OCI-M1 (cell line): ENCODE data around the gene ARMC6.
"Not testable (repeated sequence)": the region's sequence is repeated elsewhere in the genome, so short reads cannot be mapped to it uniquely, and the experiment has no call there.

Experiments
- DNase-seq: peaks from one replicate; lab custom pipeline; 2025; lab: John Stamatoyannopoulos, UW

The ARMC6 gene

GRCh38 chr19:19022380-19022961, 10.9 kb upstream of the ARMC6 start:
- no peak for DNase-seq

DNA sequence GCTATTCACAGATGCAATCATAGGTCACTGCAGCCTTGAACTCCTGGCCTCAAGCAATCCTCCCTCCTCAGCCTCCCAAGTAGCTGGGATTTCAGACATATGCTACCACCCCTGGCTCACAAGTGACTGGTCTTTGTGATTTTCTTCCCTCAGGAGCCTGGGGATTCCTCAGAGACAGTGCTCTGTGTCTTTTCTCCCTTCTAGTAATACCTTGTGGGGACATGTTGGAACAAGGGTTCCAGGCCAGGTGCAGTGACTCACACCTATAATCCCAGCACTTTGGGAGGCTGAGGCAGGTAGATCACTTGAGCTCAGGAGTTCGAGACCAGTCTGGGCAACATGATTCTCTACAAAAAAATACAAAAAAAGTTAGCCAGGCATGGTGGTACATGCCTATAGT, 10.0 kb upstream of the ARMC6 start:
- DNase-seq = not testable (repeated sequence)

DNA sequence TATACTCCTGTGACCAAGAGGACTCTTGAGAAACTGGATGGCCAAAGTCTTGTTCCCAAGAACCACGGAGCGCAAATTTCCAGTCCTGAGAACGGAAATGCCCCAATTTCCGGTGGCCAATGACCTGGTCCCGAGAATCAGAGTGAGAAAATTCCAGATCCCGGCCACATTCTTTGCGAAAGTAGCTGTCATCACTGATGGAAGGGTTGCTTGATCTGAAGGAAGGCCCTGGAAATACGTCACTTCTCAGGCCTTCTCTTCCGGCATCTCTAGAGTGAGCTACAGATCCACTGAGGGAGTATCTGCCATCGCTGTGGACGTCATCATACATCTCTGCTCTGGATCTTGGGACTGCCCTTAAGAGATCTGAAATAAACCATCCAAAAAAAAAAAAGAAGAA, 7.5 kb upstream of the ARMC6 start:
- no peak for DNase-seq

GRCh38 chr19:19026299-19026971, 7.0 kb upstream of the ARMC6 start:
- no peak for DNase-seq

GRCh38 chr19:19027228-19027627, 6.2 kb upstream of the ARMC6 start:
- DNase-seq = no peak

DNA sequence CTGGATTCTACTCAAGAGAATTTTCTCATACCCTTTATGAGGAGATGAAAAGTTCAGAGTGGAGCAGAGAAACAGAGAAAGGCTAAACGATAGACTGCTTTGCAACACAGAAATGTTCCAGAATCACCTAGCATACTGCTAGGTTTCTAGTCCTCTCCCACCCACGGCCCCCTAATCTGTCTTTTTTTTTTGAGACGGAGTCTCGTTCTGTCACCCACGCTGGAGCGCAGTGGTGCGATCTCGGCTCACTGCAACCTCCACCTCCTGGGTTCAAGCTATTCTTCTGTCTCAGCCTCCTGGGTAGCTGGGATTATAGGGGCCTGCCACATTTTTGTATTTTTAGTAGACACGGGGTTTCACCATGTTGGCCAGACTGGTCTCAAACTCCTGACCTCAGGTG, 4.9 kb upstream of the ARMC6 start:
- no peak for DNase-seq

DNA sequence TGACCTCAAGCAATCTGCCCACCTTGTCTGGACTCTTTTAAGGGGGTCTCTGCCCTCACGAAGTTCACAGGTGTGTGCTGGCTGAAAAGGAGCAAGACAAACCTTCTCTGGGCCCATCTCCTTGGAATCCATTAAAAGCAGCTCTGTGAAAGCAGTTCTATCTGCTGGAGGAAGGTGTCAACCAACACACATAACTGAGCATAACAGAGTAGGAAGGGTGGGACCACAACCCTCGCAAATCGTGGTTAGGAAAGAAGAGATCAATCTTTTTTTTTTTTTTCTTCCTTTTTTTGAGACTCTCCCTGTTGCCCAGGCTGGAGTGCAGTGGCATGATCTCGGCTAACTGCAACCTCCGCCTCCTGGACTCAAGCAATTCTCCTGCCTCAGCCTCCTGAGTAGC, 1.5 kb upstream of the ARMC6 start:
- DNase-seq = no peak

- DNase-seq = peak; percentile 95
Measured at GRCh38 chr19:19032420-19033175, 805 bp upstream of the ARMC6 start.

- DNase-seq = no peak
Measured at GRCh38 chr19:19033176-19033425, 302 bp upstream of the ARMC6 start.

- peak; percentile 96 for DNase-seq
Measured at GRCh38 chr19:19034204-19034624, 811 bp downstream of the ARMC6 start.

- DNase-seq = no peak
Measured at GRCh38 chr19:19039901-19040300, 6.5 kb downstream of the ARMC6 start.

GRCh38 chr19:19040417-19040816, 7.0 kb downstream of the ARMC6 start:
- DNase-seq = no peak

DNA sequence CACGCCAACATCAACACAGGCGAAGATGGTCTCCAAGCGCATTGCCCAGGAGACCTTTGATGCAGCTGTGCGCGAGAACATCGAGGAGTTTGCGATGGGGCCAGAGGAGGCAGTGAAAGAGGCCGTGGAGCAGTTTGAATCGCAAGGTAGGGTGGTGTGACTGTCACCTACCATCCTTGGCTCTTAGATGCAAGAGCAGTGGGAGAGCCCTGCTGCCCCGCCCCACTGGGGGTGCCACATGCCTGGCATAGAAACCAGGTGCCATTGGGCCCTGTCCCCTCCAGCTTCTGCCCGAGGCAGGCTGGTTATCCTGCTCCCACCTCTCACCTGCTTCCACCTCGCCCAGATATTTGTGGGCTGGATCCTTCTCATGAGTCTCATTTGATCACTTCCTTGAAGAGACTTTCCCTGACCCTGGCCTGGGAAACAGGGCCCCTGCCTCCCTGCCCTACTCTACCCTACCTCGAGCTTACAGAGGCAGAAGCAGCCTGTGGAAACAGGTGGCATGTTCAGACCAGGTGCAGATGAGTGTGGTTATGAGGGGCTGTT, 9.4 kb downstream of the ARMC6 start:
- DNase-seq = no peak

DNA sequence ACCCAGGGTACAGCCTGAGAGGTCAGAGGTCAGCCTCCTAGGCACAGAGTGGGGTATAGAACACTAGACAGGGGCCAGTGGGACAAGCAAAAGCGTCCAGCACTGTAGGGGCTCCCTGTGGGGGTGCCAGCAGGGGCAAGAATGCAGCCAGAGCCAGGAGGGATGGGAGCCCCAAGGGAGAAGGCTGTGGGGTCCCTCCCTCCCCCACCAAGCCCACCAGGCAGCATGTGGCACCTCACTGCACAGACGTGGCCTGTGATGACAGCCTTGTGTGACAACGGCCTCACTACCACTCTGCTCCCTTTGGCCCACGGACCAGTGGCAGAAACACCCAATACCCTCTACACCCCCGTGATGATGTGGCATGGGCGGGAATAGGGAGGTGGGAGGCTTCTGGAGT, 10.1 kb downstream of the ARMC6 start:
- no peak for DNase-seq

DNA sequence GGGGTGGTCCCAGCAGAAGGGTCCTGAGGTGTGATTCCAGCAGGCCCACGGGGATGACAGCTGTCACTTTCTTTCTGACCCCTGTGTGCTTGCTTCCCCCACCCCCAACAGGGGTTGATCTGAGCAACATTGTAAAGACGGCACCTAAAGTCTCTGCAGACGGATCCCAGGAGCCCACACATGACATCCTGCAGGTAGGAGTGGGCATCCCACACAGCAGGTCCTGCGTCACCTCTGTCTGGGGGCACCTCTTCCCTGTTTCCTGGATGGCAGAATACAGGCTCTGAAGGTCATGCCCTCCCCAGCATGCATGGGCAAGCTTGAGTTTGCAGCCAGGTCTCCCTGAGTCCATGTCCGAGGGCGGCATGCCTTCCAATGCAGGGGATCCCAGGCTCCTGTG, 10.5 kb downstream of the ARMC6 start:
- no peak for DNase-seq

DNA sequence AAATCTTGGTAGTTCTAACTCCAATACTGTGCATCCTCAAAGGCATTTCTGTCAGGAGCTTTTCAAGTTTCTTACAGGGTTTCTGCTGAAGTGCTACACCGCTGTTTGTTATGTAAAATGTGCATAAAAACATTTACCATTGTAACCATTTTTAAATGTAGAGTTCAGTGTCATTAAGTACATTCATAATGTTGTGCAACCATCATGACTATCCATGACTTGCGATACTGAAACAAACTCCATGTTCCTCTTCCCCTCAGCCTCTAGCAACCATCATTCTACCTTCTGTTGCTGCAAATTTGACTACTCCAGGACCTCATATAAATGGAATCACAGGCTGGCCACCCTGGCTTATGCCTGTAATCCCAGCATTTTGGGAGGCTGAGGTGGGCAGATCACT, 16.0 kb downstream of the ARMC6 start:
- no peak for DNase-seq

DNA sequence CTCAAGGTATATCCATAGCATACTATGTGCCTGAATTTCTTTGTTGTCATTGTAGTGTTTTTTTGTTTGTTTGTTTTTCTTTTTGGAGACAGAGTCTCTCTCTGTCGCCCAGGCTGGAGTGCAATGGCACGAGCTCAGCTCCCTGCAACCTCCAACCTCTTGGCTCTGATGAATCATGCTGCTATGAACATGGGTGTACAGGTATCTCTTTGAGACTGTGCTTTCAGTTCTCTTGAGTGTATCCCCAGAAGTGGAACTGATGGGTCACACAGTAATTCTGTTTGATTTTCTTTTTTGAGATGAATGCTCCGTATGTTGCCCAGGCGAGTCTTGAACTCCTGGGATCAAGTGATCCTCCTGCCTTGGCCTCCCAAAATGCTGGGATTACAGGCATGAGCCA, 16.7 kb downstream of the ARMC6 start:
- no peak for DNase-seq

- DNase-seq = no peak
Measured at GRCh38 chr19:19050731-19051130, 17.3 kb downstream of the ARMC6 start.

DNA sequence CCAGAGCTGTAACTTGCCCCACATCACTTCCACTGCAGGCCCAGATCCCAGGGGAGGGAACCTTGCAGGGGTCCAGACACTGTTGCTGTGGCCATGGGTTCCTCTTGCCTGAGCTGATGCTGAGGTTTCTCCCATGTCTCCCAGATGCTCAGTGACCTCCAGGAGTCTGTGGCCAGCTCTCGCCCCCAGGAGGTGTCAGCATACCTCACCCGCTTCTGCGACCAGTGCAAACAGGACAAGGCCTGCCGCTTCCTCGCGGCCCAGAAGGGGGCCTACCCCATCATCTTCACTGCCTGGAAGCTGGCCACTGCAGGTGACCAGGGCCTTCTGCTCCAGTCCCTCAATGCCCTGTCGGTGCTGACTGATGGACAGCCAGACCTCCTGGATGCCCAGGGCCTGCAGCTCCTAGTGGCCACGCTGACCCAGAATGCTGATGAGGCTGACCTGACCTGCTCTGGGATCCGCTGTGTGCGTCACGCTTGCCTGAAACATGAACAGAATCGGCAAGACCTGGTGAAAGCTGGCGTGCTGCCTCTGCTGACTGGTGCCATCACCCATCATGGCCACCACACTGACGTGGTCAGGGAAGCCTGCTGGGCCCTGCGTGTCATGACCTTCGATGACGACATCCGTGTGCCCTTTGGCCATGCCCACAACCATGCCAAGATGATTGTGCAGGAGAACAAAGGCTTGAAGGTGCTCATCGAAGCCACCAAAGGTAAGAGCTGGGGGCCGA, 18.2 kb downstream of the ARMC6 start:
- no peak for DNase-seq

DNA sequence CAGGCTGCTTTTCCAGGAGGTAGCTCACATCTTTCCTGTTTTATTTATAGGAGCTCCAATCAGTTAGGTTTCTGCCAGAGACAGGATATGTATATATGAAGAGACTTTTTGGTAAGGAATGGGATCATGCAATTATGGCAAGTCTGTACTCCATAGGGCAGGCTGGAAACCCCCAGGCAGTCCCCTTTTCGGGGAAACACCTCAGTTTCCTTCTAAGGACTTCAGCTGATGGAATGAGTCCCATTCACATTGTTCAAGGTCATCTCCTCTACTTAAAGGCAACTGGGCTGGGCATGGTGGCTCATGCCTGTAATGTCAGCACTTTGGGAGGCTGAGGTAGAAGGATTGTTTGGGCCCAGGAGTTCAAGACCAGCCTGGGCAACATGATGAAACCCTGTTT, 19.5 kb downstream of the ARMC6 start:
- DNase-seq = no peak

DNA sequence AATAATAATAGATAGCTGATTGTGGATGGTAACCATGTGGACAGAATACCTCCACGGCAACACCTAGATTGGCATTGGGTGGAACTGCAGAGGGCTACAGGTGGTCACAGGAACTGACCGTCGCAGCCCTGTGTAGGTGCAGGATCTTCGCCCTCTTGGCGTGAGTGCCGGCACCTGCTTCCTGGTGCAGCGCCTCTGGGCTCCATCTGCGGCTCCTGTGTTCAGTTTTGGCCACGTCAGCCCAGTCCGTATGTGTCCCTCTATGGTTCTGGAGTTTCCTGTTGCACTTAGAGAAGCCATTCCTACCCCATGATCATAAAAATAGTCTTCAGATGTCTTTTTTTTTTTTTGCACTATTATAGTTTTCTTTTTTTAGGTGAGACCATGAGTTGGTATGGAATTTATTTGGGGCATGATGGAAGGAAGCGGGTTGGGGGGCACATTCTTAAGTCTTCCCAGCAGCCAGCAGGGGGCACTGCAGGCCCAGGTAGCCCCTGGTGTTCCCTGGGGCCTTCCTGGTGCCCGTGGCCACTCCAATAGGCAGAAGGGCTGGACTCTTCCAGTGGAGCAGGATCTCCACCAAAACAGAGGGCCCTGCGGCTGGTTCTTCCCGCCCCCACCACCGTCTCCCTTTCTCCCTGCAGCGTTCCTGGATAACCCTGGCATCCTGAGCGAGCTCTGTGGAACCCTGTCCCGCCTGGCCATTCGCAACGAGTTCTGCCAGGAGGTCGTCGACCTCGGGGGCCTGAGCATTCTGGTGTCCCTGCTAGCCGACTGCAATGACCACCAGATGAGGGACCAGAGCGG, 20.3 kb downstream of the ARMC6 start:
- DNase-seq = peak; percentile 69
